Ammon's horn (tissue), 1 donor: Measurements from ENCODE around the gene GNG2.
A peak's percentile ranks its signal among the peaks of the same experiment; 100 is the strongest.

Experiments used
- DNase-seq: peaks from one replicate; pipeline ENCODE4 v3.0.0-alpha.2; 2016; ENCODE audit warnings: low spot score

GNG2 gene

DNA sequence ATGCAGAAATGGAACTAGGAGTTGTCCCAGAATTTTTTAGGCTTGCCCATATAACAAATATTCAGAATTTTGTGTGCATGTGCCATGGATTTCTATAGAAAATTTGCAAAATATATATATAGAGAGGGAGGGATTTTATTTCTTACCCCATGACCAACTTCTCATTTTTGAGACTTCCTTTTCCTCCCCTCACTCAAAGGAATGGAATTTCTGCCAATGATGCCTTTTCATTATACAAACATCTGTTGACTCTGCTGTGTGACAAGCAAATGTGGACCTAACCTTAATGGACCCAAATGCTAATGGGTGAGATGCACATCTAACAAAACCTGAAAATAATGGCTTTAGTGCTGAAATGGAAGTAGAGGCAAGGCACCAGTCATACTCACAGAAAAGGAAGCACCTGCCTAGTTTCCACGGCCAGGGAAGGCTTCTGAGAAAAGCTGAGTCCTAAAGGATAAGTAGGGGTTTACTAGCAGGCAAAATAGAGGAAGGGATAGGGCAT, 3.6 kb upstream of the GNG2 start:
- DNase-seq, result no peak

DNA sequence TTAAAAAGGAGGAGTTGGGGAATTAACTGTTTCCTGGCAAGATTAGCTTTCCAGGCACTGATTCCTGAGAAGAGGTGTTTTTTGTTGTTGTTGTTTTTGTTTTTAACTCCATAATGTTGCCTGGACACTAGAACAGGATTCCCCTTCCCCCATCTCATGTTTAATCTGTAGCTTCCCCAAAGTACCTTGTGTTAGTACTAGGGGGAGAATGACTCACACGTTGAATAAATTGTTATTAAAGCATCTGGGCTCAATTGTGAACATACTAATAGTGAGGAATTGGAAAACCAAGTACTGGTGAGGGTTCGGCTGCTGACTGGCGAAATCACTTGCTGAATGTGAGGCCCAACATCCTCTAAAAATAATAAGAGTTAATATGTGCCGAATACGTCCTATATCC, 1.3 kb upstream of the GNG2 start:
- no peak for DNase-seq

DNA sequence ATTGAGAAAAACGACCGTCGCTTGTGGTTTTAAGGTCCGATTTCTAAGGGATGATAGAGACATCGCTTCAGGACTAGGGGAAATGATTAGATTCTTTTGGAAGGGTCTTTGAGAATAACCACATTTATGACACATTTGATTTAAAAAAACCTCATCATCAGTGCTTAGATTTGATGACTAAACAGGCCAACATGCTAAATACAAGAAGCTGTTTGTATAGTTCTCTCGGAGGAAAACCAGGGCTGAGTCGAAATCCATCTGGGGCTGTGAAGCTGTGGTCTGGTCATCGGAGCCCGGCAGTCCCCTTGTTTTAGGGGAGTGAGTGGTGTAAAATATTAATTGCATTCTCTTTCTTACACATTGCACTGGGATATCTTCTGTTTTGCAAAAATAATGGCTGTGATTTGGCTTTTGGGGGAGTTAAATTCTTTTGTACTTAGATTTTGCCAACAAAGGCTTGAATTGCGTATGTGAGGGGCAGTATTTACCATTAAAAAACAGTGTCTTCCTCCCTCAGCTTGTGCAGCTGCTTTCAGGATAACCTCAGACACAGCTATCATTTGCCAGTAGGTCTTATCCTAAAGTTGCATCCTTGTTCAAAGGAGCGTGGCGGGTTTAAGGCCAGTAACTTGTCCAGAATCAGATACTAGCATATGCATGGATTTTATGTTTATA, 550 bp downstream of the GNG2 start:
- no peak for DNase-seq

DNA sequence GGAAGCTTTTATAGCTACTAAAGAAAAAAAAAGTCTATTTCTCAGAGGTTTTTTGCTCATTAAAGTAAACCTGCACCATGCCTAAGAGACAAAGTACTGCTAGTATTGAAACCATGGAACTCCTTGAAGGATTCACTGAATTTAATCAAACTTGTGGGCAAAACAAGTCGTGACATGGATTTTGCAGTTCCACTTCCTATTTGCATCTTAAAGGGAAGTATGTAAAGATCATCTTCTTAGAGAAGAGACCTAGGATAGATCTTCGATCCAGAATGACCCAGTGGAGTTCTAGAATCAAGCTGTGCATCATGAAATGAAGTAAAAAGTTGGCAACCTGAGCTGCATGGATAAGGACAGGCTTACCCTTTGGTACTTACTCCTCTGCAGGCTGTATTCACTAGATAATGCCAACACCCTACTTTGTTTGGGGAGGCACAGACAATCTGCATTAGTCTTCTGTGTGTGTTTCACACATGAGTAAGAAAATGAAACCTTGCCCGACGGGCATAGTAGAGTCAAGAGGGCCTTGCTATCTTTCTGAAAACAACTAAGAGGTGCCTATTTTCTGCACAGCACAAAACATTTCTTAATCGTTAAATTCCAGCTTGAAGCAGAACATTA, 1.9 kb downstream of the GNG2 start:
- no peak for DNase-seq

GRCh38 chr14:51862860-51863259, 2.4 kb downstream of the GNG2 start:
- DNase-seq, result no peak

DNA sequence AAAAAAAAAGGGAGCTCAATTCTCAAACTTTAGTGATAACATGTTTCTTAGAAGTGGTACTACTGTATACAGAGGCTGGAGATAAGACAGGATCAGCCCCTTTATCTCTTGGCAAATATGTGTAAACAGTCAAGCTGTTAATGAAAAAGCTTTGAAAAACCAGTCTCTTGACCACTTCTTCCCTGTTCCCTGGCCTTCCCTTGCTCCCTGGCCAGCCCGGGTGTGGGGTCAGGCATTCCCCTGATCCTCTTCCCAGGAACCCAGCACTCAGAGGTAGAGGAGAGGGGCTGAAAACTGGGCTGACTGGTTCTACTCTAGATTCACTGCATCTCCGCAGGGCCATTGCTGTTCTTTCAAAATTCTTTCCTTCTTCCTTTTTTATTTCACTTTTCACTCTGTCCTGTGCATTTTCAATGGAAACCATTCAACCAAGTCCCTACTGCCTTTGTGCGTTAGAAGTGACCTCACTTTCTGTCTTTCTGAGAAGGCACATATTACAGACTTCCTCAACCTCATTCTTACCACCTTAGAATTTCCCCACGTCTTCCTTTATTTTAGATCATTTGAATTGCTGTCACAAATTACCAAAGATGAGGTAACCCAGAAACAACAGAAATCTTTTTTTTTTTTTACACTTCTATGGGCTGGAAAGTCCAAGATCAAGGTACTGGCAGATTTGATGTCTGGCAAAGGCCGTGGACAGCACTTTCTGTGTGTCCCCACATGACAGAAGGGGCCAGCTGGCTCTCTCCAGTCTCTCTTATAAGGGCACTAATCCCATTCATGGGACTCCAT, 5.7 kb downstream of the GNG2 start:
- DNase-seq, result no peak

DNA sequence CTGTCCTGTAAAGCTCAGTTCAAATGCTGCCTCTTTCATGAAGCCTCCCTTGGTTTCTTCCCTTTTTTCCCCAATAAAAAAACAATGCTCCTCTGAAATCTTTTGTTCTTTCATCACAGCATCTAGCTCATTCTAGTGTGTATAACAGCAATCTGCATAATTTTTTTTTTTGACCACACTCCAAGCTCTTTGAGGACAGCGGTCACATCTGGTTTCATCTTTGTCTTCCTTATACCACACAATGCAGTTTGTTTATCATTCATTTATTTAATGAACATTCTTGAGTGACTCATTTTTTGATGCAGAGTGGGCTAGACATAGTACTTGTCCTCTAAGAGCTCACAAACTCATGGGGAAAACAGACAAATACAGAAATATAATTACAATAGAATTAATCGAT, 7.3 kb downstream of the GNG2 start:
- no peak for DNase-seq

DNA sequence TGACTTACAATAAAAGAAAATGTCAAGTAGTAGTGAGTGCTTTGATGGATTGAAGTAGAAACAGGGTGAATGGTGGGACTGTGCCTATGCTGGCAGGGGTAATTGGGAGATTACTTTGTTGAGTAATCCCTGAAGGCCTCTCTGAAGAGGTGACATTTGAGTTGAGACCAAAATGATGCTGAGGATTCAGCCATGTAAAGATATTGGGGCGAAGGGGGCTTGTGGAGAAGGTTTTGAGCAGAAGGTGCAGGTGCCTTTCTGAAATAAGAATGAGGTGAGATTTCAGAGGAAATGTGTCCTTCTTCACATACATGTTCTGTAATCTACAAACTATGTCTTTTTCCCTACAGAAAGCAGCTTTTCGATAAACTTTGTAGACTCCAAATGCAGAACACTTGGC, 8.0 kb downstream of the GNG2 start:
- no peak for DNase-seq

DNA sequence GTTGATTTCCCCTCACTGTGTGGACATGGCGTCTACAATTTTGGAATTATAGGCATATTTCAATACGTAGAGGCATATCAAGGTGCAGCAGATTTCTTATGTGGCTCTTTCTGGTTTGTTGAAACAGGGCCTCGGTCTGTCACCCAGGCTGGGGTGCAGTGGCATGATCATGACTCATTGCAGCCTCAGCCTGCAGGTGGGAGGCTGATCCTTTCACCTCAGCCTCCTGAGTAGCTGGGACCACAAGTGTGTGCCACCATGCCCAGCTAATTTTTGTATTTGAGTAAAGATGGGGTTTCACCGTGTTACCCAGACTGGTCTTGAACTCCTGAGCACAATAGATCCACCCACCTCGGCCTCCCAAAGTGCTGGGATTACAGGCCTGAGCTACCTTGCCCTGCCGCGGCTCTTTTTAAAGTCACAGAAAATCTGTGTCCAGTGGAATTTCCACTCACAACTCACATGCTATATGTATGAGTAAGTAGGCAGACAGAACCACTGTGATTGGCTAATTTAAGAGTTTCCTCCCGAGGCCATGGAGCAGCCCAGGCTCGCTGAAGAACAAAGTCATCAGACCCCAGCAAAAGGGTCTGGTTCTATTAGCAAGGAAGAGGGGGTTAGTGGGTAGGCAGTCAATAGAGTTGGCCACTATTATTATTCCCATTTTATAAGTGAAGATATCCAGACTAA, 9.1 kb downstream of the GNG2 start:
- no peak for DNase-seq

- DNase-seq, result no peak
Measured at GRCh38 chr14:51870606-51871005, 10.2 kb downstream of the GNG2 start.

GRCh38 chr14:51871846-51872245, 11.4 kb downstream of the GNG2 start:
- no peak for DNase-seq

GRCh38 chr14:51872396-51872795, 12.0 kb downstream of the GNG2 start:
- no peak for DNase-seq

- peak; percentile 78 for DNase-seq
Measured at GRCh38 chr14:51873221-51873893, 12.9 kb downstream of the GNG2 start.

- DNase-seq, result no peak
Measured at GRCh38 chr14:51877810-51878209, 17.4 kb downstream of the GNG2 start.

DNA sequence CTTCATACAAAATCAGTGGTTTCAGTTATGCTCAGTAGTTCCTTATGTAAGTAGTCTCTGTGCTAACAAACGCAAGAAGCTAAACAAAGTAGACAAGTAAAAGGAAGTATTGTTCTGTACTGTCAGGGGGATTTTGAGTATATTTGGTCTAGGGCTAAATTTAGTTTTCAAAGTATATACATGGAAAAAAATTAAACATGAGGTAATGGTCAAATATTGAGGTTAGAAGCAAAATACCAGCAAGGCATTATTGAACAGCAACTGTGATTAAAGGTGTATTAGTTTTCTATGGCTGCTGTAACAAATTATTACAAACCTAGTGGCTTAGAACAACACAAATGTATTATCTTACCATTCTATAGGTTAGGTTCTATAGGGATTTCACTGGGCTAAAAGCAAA, 18.8 kb downstream of the GNG2 start:
- no peak for DNase-seq

DNA sequence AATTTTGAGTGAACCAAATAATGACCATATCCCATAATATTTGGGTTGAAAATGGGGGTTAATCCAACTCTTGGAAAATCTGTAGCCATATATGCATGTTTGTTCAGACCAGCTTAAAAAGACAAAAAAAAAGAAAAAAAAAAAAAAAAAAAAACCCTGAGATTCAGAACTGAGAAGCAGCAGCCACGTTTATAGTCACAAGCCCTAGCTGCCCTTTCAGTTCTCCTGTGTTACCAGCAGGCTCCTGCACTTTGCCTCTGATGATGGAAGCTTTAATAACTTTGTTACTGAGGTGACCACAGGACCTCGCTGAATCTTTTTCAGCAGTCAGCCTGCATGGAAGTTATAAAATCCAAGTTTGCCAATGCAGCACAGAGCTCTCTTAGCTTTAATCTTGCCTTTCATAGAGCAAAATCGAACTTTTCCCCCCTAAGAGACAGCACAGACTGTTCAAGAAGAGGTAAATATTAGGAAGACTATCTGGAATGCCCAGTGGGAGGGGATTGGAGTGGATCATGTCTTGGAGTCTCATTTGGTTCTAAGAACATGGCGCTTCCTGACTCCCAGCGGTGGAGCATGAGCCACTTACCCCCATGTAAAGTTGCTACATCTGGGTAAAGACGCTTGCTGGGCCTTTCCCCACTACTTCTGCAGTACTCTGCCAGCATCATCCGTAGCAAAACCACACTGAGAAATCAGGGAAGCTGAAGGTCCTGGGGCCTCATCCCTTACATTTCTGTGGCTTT, 20.6 kb downstream of the GNG2 start:
- no peak for DNase-seq

GRCh38 chr14:51881636-51882035, 21.2 kb downstream of the GNG2 start:
- DNase-seq, result no peak

GRCh38 chr14:51883232-51883631, 22.8 kb downstream of the GNG2 start:
- DNase-seq, result no peak

GRCh38 chr14:51884086-51884927, 23.9 kb downstream of the GNG2 start:
- DNase-seq, result no peak

DNA sequence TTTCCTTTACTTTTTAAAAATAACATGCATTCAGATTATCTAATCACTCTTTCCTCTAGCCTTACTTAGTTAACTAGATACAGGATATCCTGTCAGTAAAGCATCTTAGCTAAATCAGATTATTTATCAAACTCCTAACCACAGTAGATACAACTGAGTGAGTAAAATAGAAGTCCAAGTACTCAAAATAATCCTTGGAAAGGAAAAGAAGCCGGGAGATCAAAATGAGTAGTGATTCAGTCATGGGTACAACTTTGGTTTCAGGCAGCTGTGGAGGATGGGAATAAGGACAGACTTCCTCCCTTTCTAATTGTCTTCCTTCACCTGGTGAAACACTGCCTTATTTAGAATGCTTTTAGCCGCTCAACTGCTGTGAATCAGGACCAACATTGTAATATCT, 29.4 kb downstream of the GNG2 start:
- no peak for DNase-seq
